Testis (tissue), 3 donors: Measurements from ENCODE around the gene MAML3. TPM values are rescaled to one million over a fixed set of nuclear protein-coding genes. Genes with fewer than 3 reads are reported as not detected.

Experiments used
- DNase-seq: peaks from one replicate; pipeline ENCODE4 v3.0.0-alpha.2; 2019
- H3K27ac ChIP-seq, 2 donors: fragments of 200-600 bp; sonication (generic); one replicate each; pipeline ENCODE4 v1.5.1; 2019
- H3K27me3 ChIP-seq: fragments of 200-600 bp; sonication (generic); one replicate; pipeline ENCODE4 v1.5.1; 2019
- H3K36me3 ChIP-seq: fragments of 200-600 bp; sonication (generic); one replicate; pipeline ENCODE4 v1.5.1; 2017; ENCODE audit warnings: low read depth; ENCODE audit errors: missing control alignments
- H3K4me1 ChIP-seq: fragments of 200-600 bp; sonication (generic); one replicate; pipeline ENCODE4 v1.5.1; 2019
- H3K4me3 ChIP-seq, 2 donors: fragments of 200-600 bp; sonication (generic); one replicate each; pipeline ENCODE4 v1.5.1; 2017 to 2019
- H3K9me3 ChIP-seq: fragments of 200-600 bp; sonication (generic); one replicate; pipeline ENCODE4 v1.5.1; 2017
- CTCF ChIP-seq, 3 experiments: fragments of 450-650 bp in 2 of 3; fragments of 200-600 bp in 1 of 3; sonication (generic) in 1 of 3; IDR thresholded peaks; one replicate each; pipeline ENCODE4 v1.5.1; 2016 to 2019; ENCODE audit warnings: antibody characterized with exemption in 3 of 3, mild to moderate bottlenecking in 2 of 3, moderate library complexity in 1 of 3
- POLR2A ChIP-seq: fragments of 450-650 bp; IDR thresholded peaks from one replicate; pipeline ENCODE4 v1.6.1; 2017; ENCODE audit warnings: antibody characterized with exemption, mild to moderate bottlenecking, moderate library complexity
- WGBS, 2 donors: methylation state at CpG; one replicate each; pipeline ENCODE4 v1.1.5; 2018; 5-methylcytosine and 5-hydroxymethylcytosine counted together
- intact Hi-C: fragments of 100-400 bp; cut with DNase I; formaldehyde crosslinking; loops from one replicate; pipeline ENCODE4 v1.15.1; 2023; ENCODE audit warnings: low total_unique reads
- polyA plus RNA-seq: library from polyadenylated mRNA; stranded (reverse); fragments of 350-450 nt; fragmentation: Illumina TruSeq; extraction: RNeasy Lipid Tissue Mini Kit (QIAGEN cat#74804); gene quantifications from one replicate; pipeline ENCODE4 v1.2.3, GENCODE V29; 2014; ENCODE audit warnings: low read depth, low replicate concordance; ENCODE audit not compliant: insufficient read depth
- total RNA-seq, 2 donors: library from RNA; depleted of rRNA; stranded (reverse); fragments of >200 nt; gene quantifications; one replicate each; pipeline ENCODE4 v1.2.3, GENCODE V29; 2016

MAML3 gene
- total and polyA plus RNA-seq, 3 donors from 2014 or later = 7.6 to 21.2 (median 18.8) TPM

- no peak overlapping the region for H3K4me3 ChIP-seq
- DNase-seq = no peak
- H3K27me3 ChIP-seq = no peaks in the 10 kb centered on the region
- TF ChIP-seq POLR2A = no peak
- TF ChIP-seq CTCF (IDR thresholded peaks at IDR 0.05) = no peak
- no peaks in the 10 kb centered on the region for H3K36me3 ChIP-seq
- H3K27ac ChIP-seq = no peak overlapping the region
- WGBS, 2 donors = 85 to 86% methylated on average over 2 of the region's 2 CpGs
- no peaks in the 10 kb centered on the region for H3K9me3 ChIP-seq
- intact Hi-C loops = no loop called here
- H3K4me1 ChIP-seq = peaks cover 8% of the 10 kb centered on the region
Observed at GRCh38 chr4:140125374-140125773, 28.6 kb downstream of the MAML3 start.

- Histone ChIP-seq H3K9me3 (no peaks in the 10 kb centered on the region), H3K36me3 (no peaks in the 10 kb centered on the region), H3K27ac (no peak overlapping the region), H3K4me1 (peaks cover 8% of the 10 kb centered on the region), H3K4me3 (no peak overlapping the region), H3K27me3 (no peaks in the 10 kb centered on the region)
- 88 to 89% methylated on average over 8 of the region's 8 CpGs for WGBS, 2 donors
- DNase-seq = no peak
- no peak for TF ChIP-seq CTCF (IDR thresholded peaks at IDR 0.05)
- TF ChIP-seq POLR2A = no peak
- intact Hi-C loops = no loop called here
Observed at GRCh38 chr4:140123666-140124377, 30.2 kb downstream of the MAML3 start.

- H3K9me3 ChIP-seq = no peaks in the 10 kb centered on the region
- no peak for DNase-seq
- H3K36me3 ChIP-seq = no peaks in the 10 kb centered on the region
- peaks cover 8% of the 10 kb centered on the region for H3K4me1 ChIP-seq
- H3K27me3 ChIP-seq = no peaks in the 10 kb centered on the region
- intact Hi-C loops = no loop called here
- no peak overlapping the region for H3K27ac ChIP-seq
- 46 to 50% methylated on average over 1 of the region's 1 CpG for WGBS, 2 donors
- TF ChIP-seq POLR2A (no peak), CTCF (IDR thresholded peaks at IDR 0.05) (no peak)
- no peak overlapping the region for H3K4me3 ChIP-seq
Observed at GRCh38 chr4:140122891-140123290, 31.1 kb downstream of the MAML3 start.

GRCh38 chr4:140121646-140122045 lies 32.3 kb downstream of the MAML3 start:
- Histone ChIP-seq H3K36me3 (no peaks in the 10 kb centered on the region), H3K27me3 (no peaks in the 10 kb centered on the region), H3K9me3 (no peaks in the 10 kb centered on the region), H3K4me3 (no peak overlapping the region), H3K4me1 (peaks cover 8% of the 10 kb centered on the region), H3K27ac (no peak overlapping the region)
- 64 to 68% methylated on average over 3 of the region's 3 CpGs for WGBS, 2 donors
- TF ChIP-seq POLR2A (no peak), CTCF (IDR thresholded peaks at IDR 0.05) (no peak)
- DNase-seq = no peak
- intact Hi-C loops = no loop called here
